H54 (cell line): ENCODE data around the gene OLFM2.

Source experiments
- DNase-seq: peaks from one replicate; pipeline ENCODE4 v3.0.0; 2011; ENCODE audit warnings: low spot score, mixed read lengths; ENCODE audit not compliant: insufficient read length
- FAIRE-seq: peaks from 3 replicates; lab custom pipeline; 2011; peaks lifted over from hg19 to GRCh38; lab: Jason Lieb, UNC
- POLR2A ChIP-seq: IDR thresholded peaks from 2 replicates; pipeline ENCODE4 v1.6.1; 2011; ENCODE audit warnings: low read depth, mild to moderate bottlenecking, low read length

OLFM2 gene

GRCh38 chr19:9808855-9809824, 127.2 kb downstream of the OLFM2 start:
- TF ChIP-seq POLR2A = no peak
- FAIRE-seq = no peak
- DNase-seq = no peak

GRCh38 chr19:9806803-9807202, 129.5 kb downstream of the OLFM2 start:
- no peak for TF ChIP-seq POLR2A
- FAIRE-seq = no peak
- no peak for DNase-seq
